ENCODE data around the gene RNF151. TPM values are rescaled to one million over a fixed set of nuclear protein-coding genes. Genes with fewer than 3 reads are reported as not detected.
A peak's percentile ranks its signal among the peaks of the same experiment; 100 is the strongest.

RNF151 gene
- total and polyA plus RNA-seq, 10 donors, result 0.16 to 0.26 (median 0.17) TPM; not detected in 7

GRCh38 chr16:1929105-1929504, 37.6 kb upstream of the RNF151 start:
- Histone ChIP-seq H3K4me3 (peak overlapping the region; percentile 30 to 79 (median 50)), H3K9me3 (no peaks in the 10 kb centered on the region), H3K4me1 (peaks cover 0 to 34% (median 21%) of the 10 kb centered on the region in 6 donors), H3K27ac (peak overlapping the region; percentile 69 to 93 (median 83)), H3K36me3 (no peaks in the 10 kb centered on the region), H3K27me3 (replicated peaks in 1 of 7) (peaks cover 0 to 40% (median under 1%) of the 10 kb centered on the region in 7 donors)
- DNase-seq, result no peak
- intact Hi-C loops (cut with DNase I; ENCODE audit: low total_unique reads), result loop anchor here (5.0 kb wide), 1 partner anchor 67 kb away; no protein-coding TSS in a partner anchor
- TF ChIP-seq POLR2AphosphoS5 (IDR thresholded peaks at IDR 0.05) (no peak), POLR2A (IDR thresholded peaks at IDR 0.05) (no peak)
- 5 to 25% (median 16%) methylated on average over 9 to 11 of the region's 11 CpGs for WGBS, 5 donors

- intact Hi-C loops (cut with DNase I; ENCODE audit: low total_unique reads), result loop anchor here (5.0 kb wide), 1 partner anchor 67 kb away; no protein-coding TSS in a partner anchor
- Histone ChIP-seq H3K27me3 (replicated peaks in 1 of 7) (peaks cover 0 to 33% (median 0%) of the 10 kb centered on the region in 7 donors), H3K36me3 (no peaks in the 10 kb centered on the region), H3K4me1 (peaks cover 0 to 34% (median 20%) of the 10 kb centered on the region in 6 donors), H3K4me3 (peak overlapping the region; percentile 30 to 79 (median 50)), H3K27ac (peak overlapping the region; percentile 69 to 93 (median 83)), H3K9me3 (no peaks in the 10 kb centered on the region)
- DNase-seq, result peak; percentile 99
- TF ChIP-seq POLR2AphosphoS5 (IDR thresholded peaks at IDR 0.05) (peak; percentile 51 to 80 (median 77)), CTCF (IDR thresholded peaks at IDR 0.05 in 8 of 11, conservative IDR thresholded peaks at IDR 0.05 in 3 of 11) (peak; percentile 78 to 100 (median 100)), POLR2A (IDR thresholded peaks at IDR 0.05) (no peak)
- WGBS, 5 donors, result 7 to 33% (median 7%) methylated on average over 17 to 70 of the region's 70 CpGs
Measured at GRCh38 chr16:1929578-1930337, 36.9 kb upstream of the RNF151 start.

GRCh38 chr16:1930338-1930720, 36.3 kb upstream of the RNF151 start:
- intact Hi-C loops (cut with DNase I; ENCODE audit: low total_unique reads), result no loop called here
- WGBS, 5 donors, result 63 to 83% (median 65%) methylated on average over 9 to 10 of the region's 10 CpGs
- DNase-seq, result no peak
- H3K36me3 ChIP-seq, result peaks cover 0 to under 1% (median 0%) of the 10 kb centered on the region in 6 donors
- peaks cover 0 to 29% (median 0%) of the 10 kb centered on the region in 7 donors for H3K27me3 ChIP-seq (replicated peaks in 1 of 7)
- H3K27ac ChIP-seq, result peak overlapping the region in 6 of 8 donors; percentile 69 to 93 (median 88)
- no peaks in the 10 kb centered on the region for H3K9me3 ChIP-seq
- peaks cover 0 to 37% (median 20%) of the 10 kb centered on the region in 6 donors for H3K4me1 ChIP-seq
- H3K4me3 ChIP-seq, result peak overlapping the region in 3 of 8 donors; percentile 51 to 79 (median 69)
- no peak for TF ChIP-seq POLR2AphosphoS5 (IDR thresholded peaks at IDR 0.05)

- WGBS, 5 donors, result 79 to 86% (median 81%) methylated on average over 11 to 19 of the region's 19 CpGs
- Histone ChIP-seq H3K27ac (peak overlapping the region in 2 of 8 donors; percentile 13 to 91), H3K4me1 (peaks cover 0 to 55% (median 20%) of the 10 kb centered on the region in 6 donors), H3K27me3 (replicated peaks in 1 of 7) (peaks cover 0 to 24% (median 0%) of the 10 kb centered on the region in 7 donors), H3K4me3 (no peak overlapping the region), H3K36me3 (peaks cover 0 to 21% (median 0%) of the 10 kb centered on the region in 6 donors), H3K9me3 (no peaks in the 10 kb centered on the region)
- peak in 1 of 3 donors; percentile 52 for TF ChIP-seq POLR2AphosphoS5 (IDR thresholded peaks at IDR 0.05)
- no peak for TF ChIP-seq POLR2A (IDR thresholded peaks at IDR 0.05)
- no peak for TF ChIP-seq CTCF (IDR thresholded peaks at IDR 0.05 in 8 of 11, conservative IDR thresholded peaks at IDR 0.05 in 3 of 11)
- intact Hi-C loops (cut with DNase I; ENCODE audit: low total_unique reads), result no loop called here
- no peak for DNase-seq
Measured at GRCh38 chr16:1932050-1933028, 34.3 kb upstream of the RNF151 start.

All from spleen (tissue), 11 donors.